Endothelial cell of umbilical vein (primary cell): ENCODE measurements around the gene MCF2.

Source experiments
- CTCF ChIP-seq, 2 donors: IDR thresholded peaks; 1 replicate in 1 of 2; 2 replicates in 1 of 2; pipeline ENCODE4 v1.5.1; 2011; ENCODE audit warnings: low read length in 2 of 2, mild to moderate bottlenecking in 2 of 2, moderate library complexity in 2 of 2, control low read depth in 1 of 2, inconsistent platforms in 1 of 2, low read depth in 1 of 2; ENCODE audit not compliant: insufficient read depth in 1 of 2; ENCODE audit errors: extremely low read depth in 1 of 2
- EZH2 ChIP-seq: IDR thresholded peaks from 2 replicates; pipeline ENCODE4 v1.6.1; 2012; ENCODE audit warnings: borderline replicate concordance, low read depth, mild to moderate bottlenecking, moderate library complexity, low read length, inconsistent platforms; ENCODE audit not compliant: severe bottlenecking
- POLR2AphosphoS5 ChIP-seq: IDR thresholded peaks from 2 replicates; pipeline ENCODE4 v1.6.1; 2012; ENCODE audit warnings: low read depth, mild to moderate bottlenecking, control low read depth, low read length, moderate library complexity; ENCODE audit not compliant: insufficient read depth

- TF ChIP-seq CTCF (IDR thresholded peaks at IDR 0.05; ENCODE audit: extremely low read depth in 1 of 2, insufficient read depth in 1 of 2, low read depth in 1 of 2, low read length in 2 of 2) (no peak), EZH2 (no peak), POLR2AphosphoS5 (no peak)
Observed at GRCh38 chrX:139680356-139680755, 27.6 kb downstream of the MCF2 start.
